Epithelial cell of prostate (primary cell): ENCODE measurements around the gene ZNF444.
A peak's percentile ranks its signal among the peaks of the same experiment; 100 is the strongest.
"Not testable (repeated sequence)": the region's sequence is repeated elsewhere in the genome, so short reads cannot be mapped to it uniquely, and the experiment has no call there.

Experiments
- DNase-seq: peaks from one replicate; pipeline ENCODE4 v3.0.0-alpha.2; 2011; ENCODE audit warnings: low read depth, low spot score
- H3K27ac ChIP-seq: fragments of 450-650 bp; 2 replicates; pipeline ENCODE4 v1.5.1; 2017; ENCODE audit warnings: mild to moderate bottlenecking

The ZNF444 gene

GRCh38 chr19:56167064-56167578 lies 26.0 kb downstream of the ZNF444 start:
- H3K27ac ChIP-seq = no peak overlapping the region
- no peak for DNase-seq

GRCh38 chr19:56170261-56170660 lies 29.2 kb downstream of the ZNF444 start:
- peak; percentile 74 for DNase-seq
- no peak overlapping the region for H3K27ac ChIP-seq

GRCh38 chr19:56174086-56174485 lies 33.0 kb downstream of the ZNF444 start:
- no peak for DNase-seq
- no peak overlapping the region for H3K27ac ChIP-seq

GRCh38 chr19:56174550-56174949 lies 33.5 kb downstream of the ZNF444 start:
- DNase-seq = no peak

GRCh38 chr19:56175861-56176307 lies 34.8 kb downstream of the ZNF444 start, which contains the start of gene GALP:
Gene GALP (plus strand): TSS chr19:56176008. CDS start chr19:56177109, 1,101 bp downstream.
- DNase-seq, H3K27ac ChIP-seq: not testable (repeated sequence)

More at GRCh38 chr19:56174550-56174949, 33.5 kb downstream of the ZNF444 start:
- no peak overlapping the region for H3K27ac ChIP-seq

GRCh38 chr19:56176310-56176709 lies 35.2 kb downstream of the ZNF444 start:
- not testable (repeated sequence) for DNase-seq

GRCh38 chr19:56176881-56177280 lies 35.8 kb downstream of the ZNF444 start:
- no peak overlapping the region for H3K27ac ChIP-seq
- DNase-seq = no peak

More at GRCh38 chr19:56176310-56176709, 35.2 kb downstream of the ZNF444 start:
- H3K27ac ChIP-seq = not testable (repeated sequence)

- DNase-seq = no peak
- H3K27ac ChIP-seq = no peak overlapping the region
Observed at GRCh38 chr19:56177564-56178243, 36.6 kb downstream of the ZNF444 start.

- no peak overlapping the region for H3K27ac ChIP-seq
- DNase-seq = no peak
Observed at GRCh38 chr19:56189785-56190184, 48.7 kb downstream of the ZNF444 start.

- DNase-seq = no peak
- H3K27ac ChIP-seq = no peak overlapping the region
Observed at GRCh38 chr19:56191115-56191514, 50.0 kb downstream of the ZNF444 start.

GRCh38 chr19:56191711-56192110 lies 50.6 kb downstream of the ZNF444 start:
- DNase-seq = no peak
- H3K27ac ChIP-seq = no peak overlapping the region

GRCh38 chr19:56193981-56194640 lies 53.0 kb downstream of the ZNF444 start:
- H3K27ac ChIP-seq = no peak overlapping the region
- no peak for DNase-seq

- not testable (repeated sequence) for DNase-seq, H3K27ac ChIP-seq
Observed at GRCh38 chr19:56197646-56198045, 56.6 kb downstream of the ZNF444 start, which contains the start of gene ZSCAN5B. Gene ZSCAN5B (minus strand): TSS chr19:56197783. CDS start chr19:56193052, 4,731 bp downstream.

GRCh38 chr19:56199687-56200086 lies 58.6 kb downstream of the ZNF444 start:
- H3K27ac ChIP-seq = no peak overlapping the region
- DNase-seq = no peak

GRCh38 chr19:56201973-56202372 lies 60.9 kb downstream of the ZNF444 start, which contains the start of gene ZSCAN5C:
Gene ZSCAN5C (plus strand): TSS chr19:56202273. CDS start chr19:56205914, 3,641 bp downstream.
- no peak for DNase-seq
- no peak within 1 kb of the TSS for H3K27ac ChIP-seq

GRCh38 chr19:56207581-56207980 lies 66.5 kb downstream of the ZNF444 start:
- DNase-seq, H3K27ac ChIP-seq: not testable (repeated sequence)

- DNase-seq = no peak
- H3K27ac ChIP-seq = no peak overlapping the region
Observed at GRCh38 chr19:56209091-56209490, 68.0 kb downstream of the ZNF444 start.

GRCh38 chr19:56210036-56210435 lies 68.9 kb downstream of the ZNF444 start:
- H3K27ac ChIP-seq, DNase-seq: not testable (repeated sequence)
